HG02610 (cell line): ENCODE measurements around the gene RFX6.
"Not testable (repeated sequence)": the region's sequence is repeated elsewhere in the genome, so short reads cannot be mapped to it uniquely, and the experiment has no call there.

Experiments used
- ATAC-seq: cut with Tn5 transposase; IDR thresholded peaks from one replicate; pipeline ENCODE4 v1.9.1; 2021; ENCODE audit warnings: mild to moderate bottlenecking, moderate library complexity; ENCODE audit not compliant: unreplicated experiment

RFX6 gene, protein sequence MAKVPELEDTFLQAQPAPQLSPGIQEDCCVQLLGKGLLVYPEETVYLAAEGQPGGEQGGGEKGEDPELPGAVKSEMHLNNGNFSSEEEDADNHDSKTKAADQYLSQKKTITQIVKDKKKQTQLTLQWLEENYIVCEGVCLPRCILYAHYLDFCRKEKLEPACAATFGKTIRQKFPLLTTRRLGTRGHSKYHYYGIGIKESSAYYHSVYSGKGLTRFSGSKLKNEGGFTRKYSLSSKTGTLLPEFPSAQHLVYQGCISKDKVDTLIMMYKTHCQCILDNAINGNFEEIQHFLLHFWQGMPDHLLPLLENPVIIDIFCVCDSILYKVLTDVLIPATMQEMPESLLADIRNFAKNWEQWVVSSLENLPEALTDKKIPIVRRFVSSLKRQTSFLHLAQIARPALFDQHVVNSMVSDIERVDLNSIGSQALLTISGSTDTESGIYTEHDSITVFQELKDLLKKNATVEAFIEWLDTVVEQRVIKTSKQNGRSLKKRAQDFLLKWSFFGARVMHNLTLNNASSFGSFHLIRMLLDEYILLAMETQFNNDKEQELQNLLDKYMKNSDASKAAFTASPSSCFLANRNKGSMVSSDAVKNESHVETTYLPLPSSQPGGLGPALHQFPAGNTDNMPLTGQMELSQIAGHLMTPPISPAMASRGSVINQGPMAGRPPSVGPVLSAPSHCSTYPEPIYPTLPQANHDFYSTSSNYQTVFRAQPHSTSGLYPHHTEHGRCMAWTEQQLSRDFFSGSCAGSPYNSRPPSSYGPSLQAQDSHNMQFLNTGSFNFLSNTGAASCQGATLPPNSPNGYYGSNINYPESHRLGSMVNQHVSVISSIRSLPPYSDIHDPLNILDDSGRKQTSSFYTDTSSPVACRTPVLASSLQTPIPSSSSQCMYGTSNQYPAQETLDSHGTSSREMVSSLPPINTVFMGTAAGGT

GRCh38 chr6:116876635-116877611 is at the start of gene RFX6:
Gene RFX6 (plus strand): TSS chr6:116877242. CDS start chr6:116877276, 34 bp downstream.
- no peak for ATAC-seq

GRCh38 chr6:116827561-116828240 is 49.3 kb upstream of the RFX6 start:
- no peak for ATAC-seq

DNA sequence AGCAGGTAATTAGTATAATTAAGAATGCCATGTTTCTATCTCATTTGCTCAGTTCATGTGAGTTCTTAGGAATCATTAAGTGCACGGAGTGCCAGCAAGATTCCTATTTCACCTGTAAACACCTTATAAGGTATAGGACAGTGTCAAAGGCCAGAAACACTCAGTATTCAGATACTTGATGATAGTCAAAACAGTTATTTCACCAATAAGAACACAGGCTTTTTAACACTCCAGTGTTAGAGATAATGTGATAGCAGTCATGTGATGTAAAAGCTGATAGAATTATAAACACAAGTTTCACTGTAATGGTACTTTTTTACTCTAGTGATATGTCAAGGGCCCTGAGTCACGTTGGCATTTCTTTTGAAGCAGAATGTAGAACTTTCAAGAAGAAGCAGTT is 48.1 kb upstream of the RFX6 start, which contains the start of gene GPRC6A:
Gene GPRC6A (minus strand): TSS at position 101 of the 400 bp plus-strand sequence. CDS start 70 bp downstream, at position 31.
- ATAC-seq = no peak

- not testable (repeated sequence) for ATAC-seq
Observed at GRCh38 chr6:116834526-116834925, 42.5 kb upstream of the RFX6 start.

GRCh38 chr6:116836606-116837342 is 40.3 kb upstream of the RFX6 start:
- ATAC-seq = no peak

GRCh38 chr6:116840091-116840490 is 37.0 kb upstream of the RFX6 start:
- ATAC-seq = no peak

- ATAC-seq = no peak
Observed at GRCh38 chr6:116842459-116842858, 34.6 kb upstream of the RFX6 start.

DNA sequence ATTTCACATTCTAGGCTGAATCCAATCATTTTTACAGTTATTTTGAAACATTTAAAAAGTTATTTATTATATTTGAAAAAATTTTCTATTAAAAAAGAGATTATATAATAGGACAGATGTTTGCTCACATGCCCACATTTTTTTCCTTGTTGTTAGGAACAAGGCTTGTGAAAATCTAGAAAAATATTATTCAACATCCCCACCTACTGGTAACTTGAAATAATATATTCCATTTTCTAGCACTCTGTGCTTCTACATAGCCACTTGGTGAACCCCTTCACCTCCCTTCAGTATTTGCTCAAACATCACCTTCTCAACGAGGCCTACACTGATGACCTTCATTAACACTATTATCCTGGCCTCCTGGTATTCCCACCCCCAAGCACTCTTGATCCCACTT is 29.8 kb upstream of the RFX6 start:
- no peak for ATAC-seq

GRCh38 chr6:116858060-116858459 is 19.0 kb upstream of the RFX6 start:
- ATAC-seq = no peak

- no peak for ATAC-seq
Observed at GRCh38 chr6:116859264-116859663, 17.8 kb upstream of the RFX6 start.

DNA sequence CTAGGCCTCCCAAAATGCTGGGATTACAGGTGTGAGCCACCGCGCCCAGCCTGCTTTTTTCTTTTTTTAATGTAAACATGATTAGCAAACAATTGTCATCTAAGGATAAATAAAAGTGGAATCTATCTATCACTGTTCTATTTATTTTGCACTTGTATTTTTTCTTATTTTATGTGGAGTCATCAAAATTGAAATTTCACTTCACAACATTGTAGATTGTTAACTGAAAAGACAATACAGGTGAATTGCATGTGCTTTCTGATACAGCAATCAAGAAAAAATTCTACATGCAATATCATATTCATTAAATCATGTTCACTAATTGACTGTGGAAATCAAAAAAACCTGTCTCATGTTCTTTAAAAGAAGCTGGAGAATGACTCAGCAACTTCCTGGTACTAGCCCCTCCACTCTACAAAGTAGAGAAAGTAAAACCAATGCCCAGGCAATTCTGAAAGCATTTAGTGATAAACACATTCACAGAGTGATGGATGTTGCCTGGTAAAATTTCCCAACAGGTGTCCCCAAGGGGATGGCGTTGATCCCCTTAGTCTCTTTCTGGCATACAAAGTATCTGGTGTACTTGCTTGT is 10.7 kb upstream of the RFX6 start:
- peak; percentile 90 for ATAC-seq

DNA sequence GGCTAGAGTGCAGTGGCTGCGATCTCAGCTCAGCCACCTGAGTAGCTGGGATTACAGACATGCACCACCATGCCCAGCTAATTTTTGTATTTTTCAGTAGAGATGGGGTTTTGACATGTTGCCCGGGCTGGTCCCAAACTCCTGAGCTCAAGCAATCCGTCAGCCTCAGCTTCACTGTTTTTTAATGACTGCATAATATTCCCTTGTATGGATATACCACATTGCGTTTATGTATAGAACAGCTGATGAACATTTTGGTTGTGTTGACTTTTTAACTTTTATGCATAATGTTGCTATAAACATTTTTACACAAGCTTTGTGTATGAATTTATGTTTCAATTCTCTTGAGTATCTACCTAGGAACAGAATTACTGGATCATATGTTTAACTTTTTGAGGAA is 4.3 kb upstream of the RFX6 start:
- no peak for ATAC-seq

- no peak for ATAC-seq
Observed at GRCh38 chr6:116876107-116876506, 935 bp upstream of the RFX6 start.

GRCh38 chr6:116877743-116878142 is 701 bp downstream of the RFX6 start:
- ATAC-seq = no peak

- ATAC-seq = no peak
Observed at GRCh38 chr6:116881236-116881635, 4.2 kb downstream of the RFX6 start.

DNA sequence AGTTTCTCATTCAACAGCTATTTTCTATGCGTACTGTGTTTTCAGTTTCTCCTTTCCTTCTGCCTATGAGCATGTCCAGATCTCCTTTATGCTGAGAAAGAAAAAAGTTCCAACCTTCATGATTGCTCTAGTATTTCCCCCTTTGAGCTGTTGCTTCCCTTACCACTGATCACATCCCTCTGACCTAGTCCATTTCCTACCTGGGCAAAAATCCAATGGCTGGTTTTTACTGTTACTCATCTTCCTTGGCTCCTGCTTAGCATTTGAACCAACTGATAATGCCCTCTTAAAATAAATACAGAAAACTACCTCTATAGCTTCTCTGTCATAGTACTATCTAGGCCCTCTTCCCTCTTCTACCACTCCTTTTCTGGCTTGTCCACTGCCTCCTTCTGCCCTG is 6.0 kb downstream of the RFX6 start:
- no peak for ATAC-seq

DNA sequence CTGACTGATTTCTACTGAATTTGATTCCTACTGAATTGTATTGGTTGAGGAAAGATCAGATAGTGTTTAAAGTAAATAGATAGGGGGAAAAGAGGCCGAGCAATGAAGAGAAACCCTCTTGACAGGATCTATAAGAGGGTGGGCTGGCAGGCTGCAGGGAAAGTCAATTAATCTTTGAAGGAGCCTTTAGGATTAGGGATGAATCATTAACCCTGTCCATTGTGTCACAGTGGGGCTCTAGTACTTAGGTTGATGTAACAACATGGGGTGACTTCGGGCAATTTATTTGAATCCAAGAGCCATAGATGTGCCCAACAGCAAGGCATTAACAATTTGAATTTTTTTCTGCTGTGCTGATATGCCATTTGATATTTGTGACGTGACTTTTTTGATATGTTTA is 7.5 kb downstream of the RFX6 start:
- ATAC-seq = no peak

GRCh38 chr6:116887168-116887567 is 10.1 kb downstream of the RFX6 start:
- no peak for ATAC-seq

DNA sequence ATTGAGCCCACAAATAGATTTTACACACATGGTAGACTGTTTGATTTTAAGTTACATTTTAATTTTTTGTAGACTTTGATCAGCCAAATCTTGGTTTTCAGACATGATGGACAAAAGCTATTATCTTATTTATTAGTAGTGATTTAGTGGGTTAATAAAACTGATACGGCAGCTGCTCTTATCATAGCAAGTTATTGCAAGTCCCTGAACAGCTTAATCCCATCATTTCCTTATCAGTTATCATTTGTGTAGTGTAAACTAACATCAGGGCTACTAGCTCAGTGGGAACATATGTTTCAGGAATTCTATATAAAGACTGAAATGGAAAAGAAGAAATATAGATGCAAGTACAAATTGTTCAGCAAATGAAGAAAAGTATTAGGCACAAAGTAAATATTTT is 10.9 kb downstream of the RFX6 start:
- no peak for ATAC-seq
